OCI-LY3 (cell line): ENCODE data around the gene SLC7A5.

Experiments
- H2AFZ ChIP-seq: fragments of 200-600, 300-600 bp; shearing (Covaris generic); 2 replicates; pipeline ENCODE4 v1.6.0; 2014; ENCODE audit warnings: antibody characterized with exemption, low read depth, low read length
- H3K27ac ChIP-seq: fragments of 200-600, 300-600 bp; sonication (generic); 2 replicates; pipeline ENCODE4 v1.5.1; 2014; ENCODE audit warnings: mild to moderate bottlenecking, low read length, moderate library complexity, mixed read lengths
- H3K27me3 ChIP-seq: fragments of 200-600, 300-600 bp; sonication (generic); 2 replicates; pipeline ENCODE4 v1.6.1; 2014; ENCODE audit warnings: low read depth, low read length, mixed read lengths
- H3K36me3 ChIP-seq: fragments of 200-600, 300-600 bp; sonication (generic); replicated peaks from 2 replicates; pipeline ENCODE3; 2014; ENCODE audit warnings: low read depth, low read length, mixed read lengths
- H3K4me1 ChIP-seq: fragments of 300-600, 200-600 bp; sonication (generic); 2 replicates; pipeline ENCODE4 v1.6.1; 2014; ENCODE audit warnings: low read length, mixed read lengths
- H3K4me2 ChIP-seq: fragments of 200-600, 300-600 bp; sonication (generic); 2 replicates; pipeline ENCODE4 v1.6.1; 2014; ENCODE audit warnings: low read length, mixed read lengths
- H3K4me3 ChIP-seq: fragments of 300-600, 200-600 bp; sonication (generic); 2 replicates; pipeline ENCODE4 v1.5.1; 2014; ENCODE audit warnings: antibody characterized with exemption, mild to moderate bottlenecking, low read length, moderate library complexity
- H3K79me2 ChIP-seq: fragments of 300-600, 200-600 bp; shearing (Covaris generic); 2 replicates; pipeline ENCODE4 v1.6.1; 2014; ENCODE audit warnings: mild to moderate bottlenecking, low read length, mixed read lengths
- H3K9ac ChIP-seq: fragments of 300-600, 200-600 bp; shearing (Covaris generic); 2 replicates; pipeline ENCODE4 v1.6.0; 2014; ENCODE audit warnings: mild to moderate bottlenecking, low read length, moderate library complexity
- H3K9me3 ChIP-seq: fragments of 200-600, 300-600 bp; shearing (Covaris generic); 2 replicates; pipeline ENCODE4 v1.6.1; 2014; ENCODE audit warnings: low read length, mixed read lengths; ENCODE audit not compliant: insufficient read depth
- H4K20me1 ChIP-seq: fragments of 200-600, 300-600 bp; sonication (generic); 2 replicates; pipeline ENCODE4 v1.6.1; 2016; ENCODE audit warnings: low read length, mixed read lengths; ENCODE audit not compliant: insufficient read depth
- CTCF ChIP-seq: fragments of 200-600, 300-600 bp; sonication (generic); IDR thresholded peaks from 2 replicates; pipeline ENCODE4 v1.5.1; 2014; ENCODE audit warnings: antibody characterized with exemption, low read length, low read depth
- EZH2phosphoT487 ChIP-seq: fragments of 200-600 bp; shearing (Covaris generic); IDR thresholded peaks from 2 replicates; pipeline ENCODE4 v1.6.1; 2018; ENCODE audit warnings: antibody characterized with exemption, mixed run types, low read depth

Gene SLC7A5

GRCh38 chr16:87782033-87782432, 87.3 kb downstream of the SLC7A5 start:
- H3K27ac ChIP-seq: no peak overlapping the region
- peak overlapping the region; percentile 71 for H3K4me2 ChIP-seq
- H3K36me3 ChIP-seq: no peaks in the 10 kb centered on the region
- peak overlapping the region; percentile 53; the same call in 1 of the 2 replicates for H3K9ac ChIP-seq
- peak overlapping the region; percentile 69; the same call in 1 of the 2 replicates for H2AFZ ChIP-seq
- TF ChIP-seq CTCF (no peak), EZH2phosphoT487 (no peak)
- H3K4me1 ChIP-seq: peaks cover 48% of the 10 kb centered on the region
- H3K27me3 ChIP-seq: no peaks in the 10 kb centered on the region
- no peaks in the 10 kb centered on the region for H4K20me1 ChIP-seq
- H3K79me2 ChIP-seq: no peaks in the 10 kb centered on the region
- H3K4me3 ChIP-seq: peak overlapping the region; percentile 35
- no peaks in the 10 kb centered on the region for H3K9me3 ChIP-seq

- no peaks in the 10 kb centered on the region for H4K20me1 ChIP-seq
- peak overlapping the region; percentile 76 for H2AFZ ChIP-seq
- no peaks in the 10 kb centered on the region for H3K9me3 ChIP-seq
- TF ChIP-seq CTCF (peak; percentile 47), EZH2phosphoT487 (no peak)
- peak overlapping the region; percentile 53 for H3K9ac ChIP-seq
- no peaks in the 10 kb centered on the region for H3K79me2 ChIP-seq
- H3K4me3 ChIP-seq: peak overlapping the region; percentile 39
- peak overlapping the region; percentile 50 for H3K27ac ChIP-seq
- peak overlapping the region; percentile 71 for H3K4me2 ChIP-seq
- no peaks in the 10 kb centered on the region for H3K27me3 ChIP-seq
- H3K4me1 ChIP-seq: peaks cover 51% of the 10 kb centered on the region
- H3K36me3 ChIP-seq: no peaks in the 10 kb centered on the region
Measured at GRCh38 chr16:87780385-87780989, 88.8 kb downstream of the SLC7A5 start.
